NCI-H2227 treated with DMSO at 0.1 percent for 48 hours (cell line): ENCODE results near the gene RFTN1.

Source experiments
- DNase-seq: peaks from one replicate; lab custom pipeline; 2025; lab: John Stamatoyannopoulos, UW

The RFTN1 gene

GRCh38 chr3:16432714-16433113, 80.8 kb downstream of the RFTN1 start:
- no peak for DNase-seq

- no peak for DNase-seq
Observed at GRCh38 chr3:16430717-16431630, 82.5 kb downstream of the RFTN1 start.

GRCh38 chr3:16429086-16429485, 84.4 kb downstream of the RFTN1 start:
- DNase-seq: no peak

GRCh38 chr3:16428612-16429011, 84.9 kb downstream of the RFTN1 start:
- peak; percentile 6 for DNase-seq

- no peak for DNase-seq
Observed at GRCh38 chr3:16427103-16427965, 86.2 kb downstream of the RFTN1 start.

GRCh38 chr3:16426665-16427064, 86.8 kb downstream of the RFTN1 start:
- DNase-seq: no peak

- DNase-seq: peak; percentile 85
Observed at GRCh38 chr3:16426029-16426400, 87.5 kb downstream of the RFTN1 start.

- DNase-seq: no peak
Observed at GRCh38 chr3:16425398-16426028, 88.0 kb downstream of the RFTN1 start.

GRCh38 chr3:16423947-16424673, 89.4 kb downstream of the RFTN1 start:
- DNase-seq: no peak

- no peak for DNase-seq
Observed at GRCh38 chr3:16423298-16423697, 90.2 kb downstream of the RFTN1 start.

GRCh38 chr3:16419640-16420241, 93.8 kb downstream of the RFTN1 start:
- DNase-seq: no peak

- no peak for DNase-seq
Observed at GRCh38 chr3:16417945-16418739, 95.4 kb downstream of the RFTN1 start.

GRCh38 chr3:16415911-16416476, 97.5 kb downstream of the RFTN1 start:
- no peak for DNase-seq

- no peak for DNase-seq
Observed at GRCh38 chr3:16413321-16413720, 100.2 kb downstream of the RFTN1 start.

- no peak for DNase-seq
Observed at GRCh38 chr3:16412192-16412800, 101.2 kb downstream of the RFTN1 start.

GRCh38 chr3:16411441-16411840, 102.1 kb downstream of the RFTN1 start:
- DNase-seq: no peak

GRCh38 chr3:16410659-16411058, 102.8 kb downstream of the RFTN1 start:
- no peak for DNase-seq

- DNase-seq: no peak
Observed at GRCh38 chr3:16409032-16409431, 104.5 kb downstream of the RFTN1 start.

- DNase-seq: no peak
Observed at GRCh38 chr3:16407366-16407765, 106.1 kb downstream of the RFTN1 start.

GRCh38 chr3:16406579-16406978, 106.9 kb downstream of the RFTN1 start:
- DNase-seq: no peak
